Measurements from ENCODE around the gene MPRIP. TPM values are rescaled to one million over a fixed set of nuclear protein-coding genes. Genes with fewer than 3 reads are reported as not detected.

MPRIP gene
- total RNA-seq, 1 experiment from 2014 or later, result 140 TPM

DNA sequence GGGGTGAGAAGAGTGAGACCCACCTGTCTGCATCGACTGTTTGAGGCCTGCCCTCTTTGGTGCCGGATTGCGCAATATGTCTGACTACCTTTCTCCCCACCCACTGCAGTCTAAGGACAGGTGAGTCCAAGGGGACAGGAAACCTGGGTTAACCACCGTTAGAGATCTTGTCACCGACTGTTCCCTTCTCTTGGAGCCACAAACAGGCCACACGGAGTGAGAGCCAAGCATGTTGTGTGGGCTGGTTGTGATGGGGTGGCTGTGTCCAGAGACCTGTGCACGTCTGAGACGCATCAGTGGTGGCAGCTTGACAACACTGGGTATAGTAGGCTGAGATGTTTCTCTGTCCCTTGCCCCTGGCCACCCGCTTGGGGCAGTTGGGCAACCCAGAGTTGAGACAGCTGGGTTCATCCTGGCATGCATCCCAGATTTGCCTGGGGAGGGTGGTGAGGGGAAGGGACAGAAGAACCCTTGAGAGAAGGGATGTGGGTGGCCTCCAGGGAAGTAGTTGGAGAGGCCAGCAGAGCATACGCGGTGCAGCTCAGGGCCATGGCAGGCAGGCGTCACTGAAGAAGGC lies 21.4 kb downstream of the MPRIP start:
- H3K27ac Mint-ChIP-seq, result peak overlapping the region; percentile 83

More for the DNA sequence above, 21.4 kb downstream of the MPRIP start:
- Mint-ChIP-seq H3K4me3 (no peak overlapping the region), H3K9me3 (no peaks in the 10 kb centered on the region), H3K4me1 (peaks cover 4% of the 10 kb centered on the region; the same call in 1 of the 2 replicates), H3K36me3 (no peaks in the 10 kb centered on the region), H3K27me3 (ENCODE audit: low read depth) (no peaks in the 10 kb centered on the region)
- DNase-seq (ENCODE audit: low spot score), result no peak
- ATAC-seq, result no peak
- CTCF ChIA-PET, result no interaction called here
- POLR2A ChIA-PET, result no interaction called here
- TF ChIP-seq, protein P1, sequence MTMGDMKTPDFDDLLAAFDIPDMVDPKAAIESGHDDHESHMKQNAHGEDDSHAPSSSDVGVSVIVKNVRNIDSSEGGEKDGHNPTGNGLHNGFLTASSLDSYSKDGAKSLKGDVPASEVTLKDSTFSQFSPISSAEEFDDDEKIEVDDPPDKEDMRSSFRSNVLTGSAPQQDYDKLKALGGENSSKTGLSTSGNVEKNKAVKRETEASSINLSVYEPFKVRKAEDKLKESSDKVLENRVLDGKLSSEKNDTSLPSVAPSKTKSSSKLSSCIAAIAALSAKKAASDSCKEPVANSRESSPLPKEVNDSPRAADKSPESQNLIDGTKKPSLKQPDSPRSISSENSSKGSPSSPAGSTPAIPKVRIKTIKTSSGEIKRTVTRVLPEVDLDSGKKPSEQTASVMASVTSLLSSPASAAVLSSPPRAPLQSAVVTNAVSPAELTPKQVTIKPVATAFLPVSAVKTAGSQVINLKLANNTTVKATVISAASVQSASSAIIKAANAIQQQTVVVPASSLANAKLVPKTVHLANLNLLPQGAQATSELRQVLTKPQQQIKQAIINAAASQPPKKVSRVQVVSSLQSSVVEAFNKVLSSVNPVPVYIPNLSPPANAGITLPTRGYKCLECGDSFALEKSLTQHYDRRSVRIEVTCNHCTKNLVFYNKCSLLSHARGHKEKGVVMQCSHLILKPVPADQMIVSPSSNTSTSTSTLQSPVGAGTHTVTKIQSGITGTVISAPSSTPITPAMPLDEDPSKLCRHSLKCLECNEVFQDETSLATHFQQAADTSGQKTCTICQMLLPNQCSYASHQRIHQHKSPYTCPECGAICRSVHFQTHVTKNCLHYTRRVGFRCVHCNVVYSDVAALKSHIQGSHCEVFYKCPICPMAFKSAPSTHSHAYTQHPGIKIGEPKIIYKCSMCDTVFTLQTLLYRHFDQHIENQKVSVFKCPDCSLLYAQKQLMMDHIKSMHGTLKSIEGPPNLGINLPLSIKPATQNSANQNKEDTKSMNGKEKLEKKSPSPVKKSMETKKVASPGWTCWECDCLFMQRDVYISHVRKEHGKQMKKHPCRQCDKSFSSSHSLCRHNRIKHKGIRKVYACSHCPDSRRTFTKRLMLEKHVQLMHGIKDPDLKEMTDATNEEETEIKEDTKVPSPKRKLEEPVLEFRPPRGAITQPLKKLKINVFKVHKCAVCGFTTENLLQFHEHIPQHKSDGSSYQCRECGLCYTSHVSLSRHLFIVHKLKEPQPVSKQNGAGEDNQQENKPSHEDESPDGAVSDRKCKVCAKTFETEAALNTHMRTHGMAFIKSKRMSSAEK (CRISPR knock-in tag; IDR thresholded peaks at IDR 0.05; ENCODE audit: borderline replicate concordance), result no peak
- TF ChIP-seq, protein P2, sequence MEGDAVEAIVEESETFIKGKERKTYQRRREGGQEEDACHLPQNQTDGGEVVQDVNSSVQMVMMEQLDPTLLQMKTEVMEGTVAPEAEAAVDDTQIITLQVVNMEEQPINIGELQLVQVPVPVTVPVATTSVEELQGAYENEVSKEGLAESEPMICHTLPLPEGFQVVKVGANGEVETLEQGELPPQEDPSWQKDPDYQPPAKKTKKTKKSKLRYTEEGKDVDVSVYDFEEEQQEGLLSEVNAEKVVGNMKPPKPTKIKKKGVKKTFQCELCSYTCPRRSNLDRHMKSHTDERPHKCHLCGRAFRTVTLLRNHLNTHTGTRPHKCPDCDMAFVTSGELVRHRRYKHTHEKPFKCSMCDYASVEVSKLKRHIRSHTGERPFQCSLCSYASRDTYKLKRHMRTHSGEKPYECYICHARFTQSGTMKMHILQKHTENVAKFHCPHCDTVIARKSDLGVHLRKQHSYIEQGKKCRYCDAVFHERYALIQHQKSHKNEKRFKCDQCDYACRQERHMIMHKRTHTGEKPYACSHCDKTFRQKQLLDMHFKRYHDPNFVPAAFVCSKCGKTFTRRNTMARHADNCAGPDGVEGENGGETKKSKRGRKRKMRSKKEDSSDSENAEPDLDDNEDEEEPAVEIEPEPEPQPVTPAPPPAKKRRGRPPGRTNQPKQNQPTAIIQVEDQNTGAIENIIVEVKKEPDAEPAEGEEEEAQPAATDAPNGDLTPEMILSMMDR (IDR thresholded peaks at IDR 0.05), result no peak
- TF ChIP-seq RORB (CRISPR knock-in tag; IDR thresholded peaks at IDR 0.05), result no peak
- no peak for TF ChIP-seq TEAD1 (CRISPR knock-in tag; IDR thresholded peaks at IDR 0.05)
- TF ChIP-seq, protein P3, sequence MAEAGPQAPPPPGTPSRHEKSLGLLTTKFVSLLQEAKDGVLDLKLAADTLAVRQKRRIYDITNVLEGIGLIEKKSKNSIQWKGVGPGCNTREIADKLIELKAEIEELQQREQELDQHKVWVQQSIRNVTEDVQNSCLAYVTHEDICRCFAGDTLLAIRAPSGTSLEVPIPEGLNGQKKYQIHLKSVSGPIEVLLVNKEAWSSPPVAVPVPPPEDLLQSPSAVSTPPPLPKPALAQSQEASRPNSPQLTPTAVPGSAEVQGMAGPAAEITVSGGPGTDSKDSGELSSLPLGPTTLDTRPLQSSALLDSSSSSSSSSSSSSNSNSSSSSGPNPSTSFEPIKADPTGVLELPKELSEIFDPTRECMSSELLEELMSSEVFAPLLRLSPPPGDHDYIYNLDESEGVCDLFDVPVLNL (CRISPR knock-in tag; IDR thresholded peaks at IDR 0.05; ENCODE audit: borderline replicate concordance, low read depth), result no peak
- TF ChIP-seq, protein P4, sequence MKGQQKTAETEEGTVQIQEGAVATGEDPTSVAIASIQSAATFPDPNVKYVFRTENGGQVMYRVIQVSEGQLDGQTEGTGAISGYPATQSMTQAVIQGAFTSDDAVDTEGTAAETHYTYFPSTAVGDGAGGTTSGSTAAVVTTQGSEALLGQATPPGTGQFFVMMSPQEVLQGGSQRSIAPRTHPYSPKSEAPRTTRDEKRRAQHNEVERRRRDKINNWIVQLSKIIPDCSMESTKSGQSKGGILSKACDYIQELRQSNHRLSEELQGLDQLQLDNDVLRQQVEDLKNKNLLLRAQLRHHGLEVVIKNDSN (CRISPR knock-in tag; IDR thresholded peaks at IDR 0.05), result no peak
- TF ChIP-seq, protein P5, sequence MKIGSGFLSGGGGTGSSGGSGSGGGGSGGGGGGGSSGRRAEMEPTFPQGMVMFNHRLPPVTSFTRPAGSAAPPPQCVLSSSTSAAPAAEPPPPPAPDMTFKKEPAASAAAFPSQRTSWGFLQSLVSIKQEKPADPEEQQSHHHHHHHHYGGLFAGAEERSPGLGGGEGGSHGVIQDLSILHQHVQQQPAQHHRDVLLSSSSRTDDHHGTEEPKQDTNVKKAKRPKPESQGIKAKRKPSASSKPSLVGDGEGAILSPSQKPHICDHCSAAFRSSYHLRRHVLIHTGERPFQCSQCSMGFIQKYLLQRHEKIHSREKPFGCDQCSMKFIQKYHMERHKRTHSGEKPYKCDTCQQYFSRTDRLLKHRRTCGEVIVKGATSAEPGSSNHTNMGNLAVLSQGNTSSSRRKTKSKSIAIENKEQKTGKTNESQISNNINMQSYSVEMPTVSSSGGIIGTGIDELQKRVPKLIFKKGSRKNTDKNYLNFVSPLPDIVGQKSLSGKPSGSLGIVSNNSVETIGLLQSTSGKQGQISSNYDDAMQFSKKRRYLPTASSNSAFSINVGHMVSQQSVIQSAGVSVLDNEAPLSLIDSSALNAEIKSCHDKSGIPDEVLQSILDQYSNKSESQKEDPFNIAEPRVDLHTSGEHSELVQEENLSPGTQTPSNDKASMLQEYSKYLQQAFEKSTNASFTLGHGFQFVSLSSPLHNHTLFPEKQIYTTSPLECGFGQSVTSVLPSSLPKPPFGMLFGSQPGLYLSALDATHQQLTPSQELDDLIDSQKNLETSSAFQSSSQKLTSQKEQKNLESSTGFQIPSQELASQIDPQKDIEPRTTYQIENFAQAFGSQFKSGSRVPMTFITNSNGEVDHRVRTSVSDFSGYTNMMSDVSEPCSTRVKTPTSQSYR (CRISPR knock-in tag; IDR thresholded peaks at IDR 0.05), result no peak
- no peak for TF ChIP-seq NFYB (CRISPR knock-in tag; conservative IDR thresholded peaks at IDR 0.05; ENCODE audit: low read depth)
- TF ChIP-seq, protein P6, sequence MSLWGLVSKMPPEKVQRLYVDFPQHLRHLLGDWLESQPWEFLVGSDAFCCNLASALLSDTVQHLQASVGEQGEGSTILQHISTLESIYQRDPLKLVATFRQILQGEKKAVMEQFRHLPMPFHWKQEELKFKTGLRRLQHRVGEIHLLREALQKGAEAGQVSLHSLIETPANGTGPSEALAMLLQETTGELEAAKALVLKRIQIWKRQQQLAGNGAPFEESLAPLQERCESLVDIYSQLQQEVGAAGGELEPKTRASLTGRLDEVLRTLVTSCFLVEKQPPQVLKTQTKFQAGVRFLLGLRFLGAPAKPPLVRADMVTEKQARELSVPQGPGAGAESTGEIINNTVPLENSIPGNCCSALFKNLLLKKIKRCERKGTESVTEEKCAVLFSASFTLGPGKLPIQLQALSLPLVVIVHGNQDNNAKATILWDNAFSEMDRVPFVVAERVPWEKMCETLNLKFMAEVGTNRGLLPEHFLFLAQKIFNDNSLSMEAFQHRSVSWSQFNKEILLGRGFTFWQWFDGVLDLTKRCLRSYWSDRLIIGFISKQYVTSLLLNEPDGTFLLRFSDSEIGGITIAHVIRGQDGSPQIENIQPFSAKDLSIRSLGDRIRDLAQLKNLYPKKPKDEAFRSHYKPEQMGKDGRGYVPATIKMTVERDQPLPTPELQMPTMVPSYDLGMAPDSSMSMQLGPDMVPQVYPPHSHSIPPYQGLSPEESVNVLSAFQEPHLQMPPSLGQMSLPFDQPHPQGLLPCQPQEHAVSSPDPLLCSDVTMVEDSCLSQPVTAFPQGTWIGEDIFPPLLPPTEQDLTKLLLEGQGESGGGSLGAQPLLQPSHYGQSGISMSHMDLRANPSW (CRISPR knock-in tag; conservative IDR thresholded peaks at IDR 0.05; ENCODE audit: low read depth), result no peak
- TF ChIP-seq RELA (CRISPR knock-in tag; IDR thresholded peaks at IDR 0.05; ENCODE audit: borderline replicate concordance), result no peak
- TF ChIP-seq ZNF232 (CRISPR knock-in tag; IDR thresholded peaks at IDR 0.05), result no peak
- no peak for TF ChIP-seq SMAD3 (CRISPR knock-in tag; IDR thresholded peaks at IDR 0.05; ENCODE audit: borderline replicate concordance)
- TF ChIP-seq NR1H2 (CRISPR knock-in tag; IDR thresholded peaks at IDR 0.05), result no peak
- TF ChIP-seq NFE2L1 (CRISPR knock-in tag; IDR thresholded peaks at IDR 0.05), result no peak
- TF ChIP-seq TCF7 (CRISPR knock-in tag; IDR thresholded peaks at IDR 0.05; ENCODE audit: low read depth), result no peak
- TF ChIP-seq, protein P7, sequence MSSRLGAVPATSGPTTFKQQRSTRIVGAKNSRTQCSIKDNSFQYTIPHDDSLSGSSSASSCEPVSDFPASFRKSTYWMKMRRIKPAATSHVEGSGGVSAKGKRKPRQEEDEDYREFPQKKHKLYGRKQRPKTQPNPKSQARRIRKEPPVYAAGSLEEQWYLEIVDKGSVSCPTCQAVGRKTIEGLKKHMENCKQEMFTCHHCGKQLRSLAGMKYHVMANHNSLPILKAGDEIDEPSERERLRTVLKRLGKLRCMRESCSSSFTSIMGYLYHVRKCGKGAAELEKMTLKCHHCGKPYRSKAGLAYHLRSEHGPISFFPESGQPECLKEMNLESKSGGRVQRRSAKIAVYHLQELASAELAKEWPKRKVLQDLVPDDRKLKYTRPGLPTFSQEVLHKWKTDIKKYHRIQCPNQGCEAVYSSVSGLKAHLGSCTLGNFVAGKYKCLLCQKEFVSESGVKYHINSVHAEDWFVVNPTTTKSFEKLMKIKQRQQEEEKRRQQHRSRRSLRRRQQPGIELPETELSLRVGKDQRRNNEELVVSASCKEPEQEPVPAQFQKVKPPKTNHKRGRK (CRISPR knock-in tag; IDR thresholded peaks at IDR 0.05; ENCODE audit: borderline replicate concordance), result no peak
- TF ChIP-seq, protein P8, sequence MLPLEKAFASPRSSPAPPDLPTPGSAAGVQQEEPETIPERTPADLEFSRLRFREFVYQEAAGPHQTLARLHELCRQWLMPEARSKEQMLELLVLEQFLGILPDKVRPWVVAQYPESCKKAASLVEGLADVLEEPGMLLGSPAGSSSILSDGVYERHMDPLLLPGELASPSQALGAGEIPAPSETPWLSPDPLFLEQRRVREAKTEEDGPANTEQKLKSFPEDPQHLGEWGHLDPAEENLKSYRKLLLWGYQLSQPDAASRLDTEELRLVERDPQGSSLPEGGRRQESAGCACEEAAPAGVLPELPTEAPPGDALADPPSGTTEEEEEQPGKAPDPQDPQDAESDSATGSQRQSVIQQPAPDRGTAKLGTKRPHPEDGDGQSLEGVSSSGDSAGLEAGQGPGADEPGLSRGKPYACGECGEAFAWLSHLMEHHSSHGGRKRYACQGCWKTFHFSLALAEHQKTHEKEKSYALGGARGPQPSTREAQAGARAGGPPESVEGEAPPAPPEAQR (CRISPR knock-in tag; IDR thresholded peaks at IDR 0.05), result no peak
- no peak for TF ChIP-seq ZNF263 (CRISPR knock-in tag; IDR thresholded peaks at IDR 0.05; ENCODE audit: low read depth)
